ENCODE results near the gene HOXD9.
A peak's percentile ranks its signal among the peaks of the same experiment; 100 is the strongest.

HOXD9 gene

GRCh38 chr2:176130147-176130956 lies 7.8 kb downstream of the HOXD9 start:
- H3K4me2 ChIP-seq, result no peak overlapping the region
- H3K4me3 ChIP-seq, result 0 out of 2 replicates have a peak overlapping the region, but pooled peaks have one; percentile 22

GRCh38 chr2:176130957-176131847 lies 8.7 kb downstream of the HOXD9 start:
- H3K9ac ChIP-seq, result no peak overlapping the region
- H3K4me3 ChIP-seq, result no peak overlapping the region
- H3K4me1 ChIP-seq, result peaks cover 20% of the 10 kb centered on the region
- H3K9me3 ChIP-seq, result peaks cover 25% of the 10 kb centered on the region
- H3K27me3 ChIP-seq, result peaks cover 100% of the 10 kb centered on the region
- no peak for TF ChIP-seq Cebpa-rat (IDR thresholded peaks at IDR 0.05)
- no peak overlapping the region for H3K4me2 ChIP-seq
- peaks cover 71% of the 10 kb centered on the region for H4K20me1 ChIP-seq
- H3K27ac ChIP-seq, result no peak overlapping the region
- H3K36me3 ChIP-seq, result no peaks in the 10 kb centered on the region

More at GRCh38 chr2:176130147-176130956, 7.8 kb downstream of the HOXD9 start:
- Histone ChIP-seq H3K9ac (no peak overlapping the region), H3K27ac (no peak overlapping the region), H3K27me3 (peaks cover 100% of the 10 kb centered on the region), H4K20me1 (peaks cover 75% of the 10 kb centered on the region), H3K4me1 (peaks cover 12% of the 10 kb centered on the region), H3K9me3 (peaks cover 25% of the 10 kb centered on the region), H3K36me3 (no peaks in the 10 kb centered on the region)
- no peak for TF ChIP-seq Cebpa-rat (IDR thresholded peaks at IDR 0.05)

- H3K4me1 ChIP-seq, result peaks cover 26% of the 10 kb centered on the region
- no peak for TF ChIP-seq Cebpa-rat (IDR thresholded peaks at IDR 0.05)
- no peak overlapping the region for H3K4me3 ChIP-seq
- H3K9me3 ChIP-seq, result peaks cover 29% of the 10 kb centered on the region
- peaks cover 65% of the 10 kb centered on the region for H4K20me1 ChIP-seq
- H3K4me2 ChIP-seq, result no peak overlapping the region
- H3K27me3 ChIP-seq, result peaks cover 100% of the 10 kb centered on the region
- H3K36me3 ChIP-seq, result no peaks in the 10 kb centered on the region
- H3K9ac ChIP-seq, result no peak overlapping the region
- H3K27ac ChIP-seq, result no peak overlapping the region
Measured at GRCh38 chr2:176131848-176132158, 9.3 kb downstream of the HOXD9 start.

GRCh38 chr2:176132205-176133171 lies 10.0 kb downstream of the HOXD9 start:
- peaks cover 99% of the 10 kb centered on the region for H3K27me3 ChIP-seq

GRCh38 chr2:176133389-176133788 lies 10.9 kb downstream of the HOXD9 start:
- no peak for TF ChIP-seq Cebpa-rat (IDR thresholded peaks at IDR 0.05)
- peaks cover 98% of the 10 kb centered on the region for H3K27me3 ChIP-seq
- H3K9ac ChIP-seq, result no peak overlapping the region
- H3K4me2 ChIP-seq, result no peak overlapping the region
- no peaks in the 10 kb centered on the region for H3K36me3 ChIP-seq
- H3K4me1 ChIP-seq, result peaks cover 23% of the 10 kb centered on the region
- H4K20me1 ChIP-seq, result peaks cover 49% of the 10 kb centered on the region
- H3K4me3 ChIP-seq, result no peak overlapping the region
- peaks cover 33% of the 10 kb centered on the region for H3K9me3 ChIP-seq
- no peak overlapping the region for H3K27ac ChIP-seq

More at GRCh38 chr2:176132205-176133171, 10.0 kb downstream of the HOXD9 start:
- Histone ChIP-seq H3K27ac (no peak overlapping the region), H3K4me2 (no peak overlapping the region), H3K36me3 (no peaks in the 10 kb centered on the region), H4K20me1 (peaks cover 58% of the 10 kb centered on the region), H3K9ac (no peak overlapping the region), H3K4me1 (peaks cover 26% of the 10 kb centered on the region), H3K9me3 (peaks cover 31% of the 10 kb centered on the region), H3K4me3 (no peak overlapping the region)
- no peak for TF ChIP-seq Cebpa-rat (IDR thresholded peaks at IDR 0.05)

GRCh38 chr2:176134035-176134434 lies 11.5 kb downstream of the HOXD9 start:
- H4K20me1 ChIP-seq, result peaks cover 43% of the 10 kb centered on the region
- no peak overlapping the region for H3K27ac ChIP-seq
- peaks cover 16% of the 10 kb centered on the region for H3K4me1 ChIP-seq

GRCh38 chr2:176135035-176135440 lies 12.5 kb downstream of the HOXD9 start:
- H3K27me3 ChIP-seq, result peaks cover 94% of the 10 kb centered on the region
- no peaks in the 10 kb centered on the region for H3K36me3 ChIP-seq
- H3K9ac ChIP-seq, result no peak overlapping the region
- H4K20me1 ChIP-seq, result peaks cover 36% of the 10 kb centered on the region; the same call in 1 of the 2 replicates
- H3K4me3 ChIP-seq, result no peak overlapping the region
- TF ChIP-seq Cebpa-rat (IDR thresholded peaks at IDR 0.05), result no peak
- H3K27ac ChIP-seq, result no peak overlapping the region
- peaks cover 15% of the 10 kb centered on the region for H3K4me1 ChIP-seq
- H3K9me3 ChIP-seq, result peaks cover 33% of the 10 kb centered on the region
- H3K4me2 ChIP-seq, result no peak overlapping the region

More at GRCh38 chr2:176134035-176134434, 11.5 kb downstream of the HOXD9 start:
- Histone ChIP-seq H3K9me3 (peaks cover 37% of the 10 kb centered on the region), H3K27me3 (peaks cover 98% of the 10 kb centered on the region), H3K36me3 (no peaks in the 10 kb centered on the region), H3K9ac (no peak overlapping the region), H3K4me2 (no peak overlapping the region), H3K4me3 (no peak overlapping the region)
- no peak for TF ChIP-seq Cebpa-rat (IDR thresholded peaks at IDR 0.05)

- Histone ChIP-seq H3K4me3 (no peak overlapping the region), H3K27me3 (peaks cover 89% of the 10 kb centered on the region), H3K36me3 (no peaks in the 10 kb centered on the region), H3K4me1 (peaks cover 15% of the 10 kb centered on the region), H3K4me2 (peak overlapping the region; percentile 48), H3K9ac (no peak overlapping the region), H4K20me1 (peaks cover 23% of the 10 kb centered on the region; the same call in 1 of the 2 replicates), H3K27ac (no peak overlapping the region), H3K9me3 (peaks cover 28% of the 10 kb centered on the region; the same call in 1 of the 2 replicates)
- TF ChIP-seq Cebpa-rat (IDR thresholded peaks at IDR 0.05), result no peak
Measured at GRCh38 chr2:176136374-176137251, 14.1 kb downstream of the HOXD9 start.

All from BLaER1 (cell line).